Measurements from ENCODE around the gene KEAP1.

Gene KEAP1

DNA sequence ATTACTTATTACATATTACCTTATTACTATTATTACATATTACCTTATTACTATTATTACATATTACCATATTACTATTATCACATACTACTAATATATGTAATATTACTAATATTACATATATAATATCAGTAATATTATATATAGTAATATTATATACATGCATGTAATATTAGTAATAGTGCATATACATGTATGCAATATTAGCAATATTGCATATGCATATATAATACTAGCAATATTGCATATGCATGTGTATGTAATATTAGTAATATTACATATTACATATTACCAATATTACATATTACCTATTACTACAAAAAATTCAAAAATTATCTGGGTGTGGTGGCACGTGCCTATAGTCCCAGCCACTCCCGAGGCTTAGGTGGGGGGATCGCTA is 60.5 kb downstream of the KEAP1 start:
- no peak for DNase-seq

DNA sequence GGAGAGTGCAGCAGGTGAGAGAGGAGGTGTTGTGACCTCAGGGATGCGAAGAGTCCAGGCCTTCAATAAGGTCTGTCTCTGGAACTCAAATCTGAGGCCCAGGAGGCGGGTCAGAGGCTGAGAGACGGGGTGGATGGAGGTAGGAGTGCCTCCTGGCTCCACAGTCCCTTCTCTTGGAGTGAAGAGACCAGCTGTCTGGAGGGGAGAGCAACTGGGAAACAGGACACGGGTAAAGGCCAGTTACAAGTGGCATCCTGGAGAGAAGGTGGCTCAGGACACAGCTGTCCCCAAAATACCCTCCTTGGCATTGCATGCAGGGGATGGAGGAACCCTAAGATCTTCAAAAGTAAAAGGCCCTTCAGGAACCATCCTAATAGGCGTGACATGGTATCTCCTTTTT is 63.6 kb downstream of the KEAP1 start:
- DNase-seq: no peak

All from NCI-H1417 treated with DMSO at 0.1 percent for 48 hours (cell line).